HEK293 (cell line): ENCODE data around the gene SETDB2.
A peak's percentile ranks its signal among the peaks of the same experiment; 100 is the strongest.

Source experiments
- GLI2 ChIP-seq: fragments of 450-650 bp; formaldehyde crosslinking; IDR thresholded peaks from 2 replicates; pipeline ENCODE4; 2017; ENCODE audit warnings: missing biosample characterization, missing genetic modification characterization, low read depth, borderline replicate concordance
- HIC1 ChIP-seq: fragments of 450-650 bp; formaldehyde crosslinking; IDR thresholded peaks from 2 replicates; pipeline ENCODE4 v1.5.1; 2016; ENCODE audit warnings: missing biosample characterization, missing genetic modification characterization
- HOXA7 ChIP-seq: sonication (generic); formaldehyde crosslinking; IDR thresholded peaks from 2 replicates; pipeline ENCODE4 v1.8.1; 2022; ENCODE audit warnings: missing genetic modification reagents, borderline replicate concordance
- KLF7 ChIP-seq: fragments of 450-650 bp; formaldehyde crosslinking; IDR thresholded peaks from 2 replicates; pipeline ENCODE4 v1.5.1; 2016; ENCODE audit warnings: missing biosample characterization, missing genetic modification characterization, borderline replicate concordance
- MEIS1 ChIP-seq: sonication (generic); formaldehyde crosslinking; IDR thresholded peaks from 2 replicates; pipeline ENCODE4 v1.8.1; 2022; ENCODE audit warnings: missing genetic modification reagents, mild to moderate bottlenecking, borderline replicate concordance
- PRDM10 ChIP-seq: fragments of 450-650 bp; formaldehyde crosslinking; IDR thresholded peaks from 2 replicates; pipeline ENCODE4 v1.5.1; 2016; ENCODE audit warnings: missing biosample characterization, missing genetic modification characterization
- SALL2 ChIP-seq: fragments of 450-650 bp; formaldehyde crosslinking; IDR thresholded peaks from 2 replicates; pipeline ENCODE4 v1.5.0; 2017; ENCODE audit warnings: missing biosample characterization, mild to moderate bottlenecking, missing genetic modification characterization, borderline replicate concordance
- SCRT1 ChIP-seq: fragments of 450-650 bp; formaldehyde crosslinking; IDR thresholded peaks from 2 replicates; pipeline ENCODE4 v1.5.1; 2016; ENCODE audit warnings: missing biosample characterization, missing genetic modification characterization, borderline replicate concordance
- ZBTB20 ChIP-seq: fragments of 450-650 bp; formaldehyde crosslinking; IDR thresholded peaks from 2 replicates; pipeline ENCODE4 v1.5.1; 2016; ENCODE audit warnings: missing biosample characterization, missing genetic modification characterization
- ZBTB6 ChIP-seq: fragments of 450-650 bp; formaldehyde crosslinking; IDR thresholded peaks from 2 replicates; pipeline ENCODE4 v1.5.1; 2017; ENCODE audit warnings: missing biosample characterization, missing genetic modification characterization
- ZFP3 ChIP-seq: fragments of 450-650 bp; formaldehyde crosslinking; IDR thresholded peaks from 2 replicates; pipeline ENCODE4 v1.5.1; 2016; ENCODE audit warnings: low read depth, missing biosample characterization, missing genetic modification characterization
- ZNF157 ChIP-seq: fragments of 450-650 bp; formaldehyde crosslinking; IDR thresholded peaks from 2 replicates; pipeline ENCODE4 v1.5.1; 2016; ENCODE audit warnings: missing biosample characterization, missing genetic modification characterization
- ZNF174 ChIP-seq: fragments of 450-650 bp; formaldehyde crosslinking; IDR thresholded peaks from 2 replicates; pipeline ENCODE4 v1.5.0; 2017; ENCODE audit warnings: missing biosample characterization, mild to moderate bottlenecking, missing genetic modification characterization
- ZNF221 ChIP-seq: fragments of 450-650 bp; formaldehyde crosslinking; IDR thresholded peaks from 2 replicates; pipeline ENCODE4 v1.5.1; 2017; ENCODE audit warnings: missing biosample characterization, missing genetic modification characterization, borderline replicate concordance
- ZNF239 ChIP-seq: fragments of 450-650 bp; formaldehyde crosslinking; IDR thresholded peaks from 2 replicates; pipeline ENCODE4 v1.5.1; 2016; ENCODE audit warnings: missing biosample characterization, missing genetic modification characterization
- ZNF26 ChIP-seq: fragments of 450-650 bp; formaldehyde crosslinking; IDR thresholded peaks from 2 replicates; pipeline ENCODE4 v1.5.1; 2016; ENCODE audit warnings: missing biosample characterization, missing genetic modification characterization
- ZNF266 ChIP-seq: fragments of 450-650 bp; formaldehyde crosslinking; IDR thresholded peaks from 2 replicates; pipeline ENCODE4 v1.5.1; 2016; ENCODE audit warnings: missing biosample characterization, missing genetic modification characterization, low read depth
- ZNF341 ChIP-seq: fragments of 450-650 bp; formaldehyde crosslinking; IDR thresholded peaks from 2 replicates; pipeline ENCODE4; 2016; ENCODE audit warnings: low read depth, missing biosample characterization, missing genetic modification characterization
- ZNF416 ChIP-seq: fragments of 450-650 bp; formaldehyde crosslinking; IDR thresholded peaks from 2 replicates; pipeline ENCODE4 v1.5.1; 2016; ENCODE audit warnings: missing biosample characterization, missing genetic modification characterization
- ZNF423 ChIP-seq: fragments of 450-650 bp; formaldehyde crosslinking; IDR thresholded peaks from 2 replicates; pipeline ENCODE4 v1.5.1; 2016; ENCODE audit warnings: missing biosample characterization, missing genetic modification characterization
- ZNF473 ChIP-seq: fragments of 450-650 bp; formaldehyde crosslinking; IDR thresholded peaks from 2 replicates; pipeline ENCODE4 v1.5.1; 2017; ENCODE audit warnings: missing biosample characterization, missing genetic modification characterization
- ZNF529 ChIP-seq: fragments of 450-650 bp; formaldehyde crosslinking; IDR thresholded peaks from 2 replicates; pipeline ENCODE4 v1.5.1; 2017; ENCODE audit warnings: missing genetic modification characterization, missing biosample characterization; ENCODE audit not compliant: insufficient replicate concordance
- ZNF544 ChIP-seq: fragments of 450-650 bp; formaldehyde crosslinking; IDR thresholded peaks from 2 replicates; pipeline ENCODE4 v1.5.0; 2017; ENCODE audit warnings: missing biosample characterization, missing genetic modification characterization
- ZNF571 ChIP-seq: fragments of 450-650 bp; formaldehyde crosslinking; IDR thresholded peaks from 2 replicates; pipeline ENCODE4 v1.5.0; 2017; ENCODE audit warnings: missing biosample characterization, missing genetic modification characterization
- ZNF621 ChIP-seq: fragments of 450-650 bp; formaldehyde crosslinking; IDR thresholded peaks from 2 replicates; pipeline ENCODE4 v1.5.1; 2017; ENCODE audit warnings: missing biosample characterization, missing genetic modification characterization
- ZNF654 ChIP-seq: fragments of 450-650 bp; formaldehyde crosslinking; IDR thresholded peaks from 2 replicates; pipeline ENCODE4 v1.5.1; 2016; ENCODE audit warnings: low read depth, missing biosample characterization, missing genetic modification characterization
- ZNF658 ChIP-seq: fragments of 450-650 bp; formaldehyde crosslinking; IDR thresholded peaks from 2 replicates; pipeline ENCODE4; 2016; ENCODE audit warnings: missing biosample characterization, missing genetic modification characterization
- ZNF747 ChIP-seq: fragments of 450-650 bp; formaldehyde crosslinking; IDR thresholded peaks from 2 replicates; pipeline ENCODE4 v1.5.1; 2016; ENCODE audit warnings: missing biosample characterization, missing genetic modification characterization
- ZSCAN16 ChIP-seq: fragments of 450-650 bp; formaldehyde crosslinking; IDR thresholded peaks from 2 replicates; pipeline ENCODE4 v1.5.1; 2016; ENCODE audit warnings: missing biosample characterization, missing genetic modification characterization
- TF ChIP-seq, protein P1 (sequence below): sonication (generic); formaldehyde crosslinking; IDR thresholded peaks from 2 replicates; pipeline ENCODE4 v1.8.1; 2022; ENCODE audit warnings: mild to moderate bottlenecking, moderate library complexity, missing genetic modification reagents

Gene SETDB2

GRCh38 chr13:49495783-49496762 lies 52.0 kb downstream of the SETDB2 start, which contains the start of gene PHF11 (continued):
- TF ChIP-seq ZNF654 (tag by site-specific recombination): no peak
- no peak for TF ChIP-seq ZFP3 (tag by site-specific recombination)
- TF ChIP-seq KLF7 (tag by site-specific recombination): 0 out of 2 replicates have a peak, but pooled peaks have one; percentile 47
- TF ChIP-seq HIC1 (tag by site-specific recombination): no peak
- no peak; the same call in 1 of the 2 replicates for TF ChIP-seq ZBTB20 (tag by site-specific recombination)
- no peak for TF ChIP-seq ZNF571 (tag by site-specific recombination)
- TF ChIP-seq ZNF544 (tag by site-specific recombination): no peak
- TF ChIP-seq SCRT1 (tag by site-specific recombination): peak; percentile 73; the same call in 1 of the 2 replicates
- TF ChIP-seq MEIS1 (CRISPR knock-in tag): no peak
- TF ChIP-seq ZNF423 (tag by site-specific recombination): no peak
- TF ChIP-seq ZNF174 (tag by site-specific recombination): no peak
- TF ChIP-seq SALL2: no peak
- 0 out of 2 replicates have a peak, but pooled peaks have one; percentile 23 for TF ChIP-seq PRDM10 (tag by site-specific recombination)
- TF ChIP-seq ZNF221 (tag by site-specific recombination): no peak
- TF ChIP-seq ZNF658 (tag by site-specific recombination): no peak
- TF ChIP-seq ZNF266 (tag by site-specific recombination): no peak
- TF ChIP-seq ZNF473 (tag by site-specific recombination): no peak
- no peak for TF ChIP-seq ZNF157 (tag by site-specific recombination)
- no peak for TF ChIP-seq ZNF239 (tag by site-specific recombination)
- peak; percentile 18; the same call in 1 of the 2 replicates for TF ChIP-seq ZNF341
- no peak for TF ChIP-seq ZNF26
- TF ChIP-seq ZNF416 (tag by site-specific recombination): no peak
- TF ChIP-seq, protein P1, sequence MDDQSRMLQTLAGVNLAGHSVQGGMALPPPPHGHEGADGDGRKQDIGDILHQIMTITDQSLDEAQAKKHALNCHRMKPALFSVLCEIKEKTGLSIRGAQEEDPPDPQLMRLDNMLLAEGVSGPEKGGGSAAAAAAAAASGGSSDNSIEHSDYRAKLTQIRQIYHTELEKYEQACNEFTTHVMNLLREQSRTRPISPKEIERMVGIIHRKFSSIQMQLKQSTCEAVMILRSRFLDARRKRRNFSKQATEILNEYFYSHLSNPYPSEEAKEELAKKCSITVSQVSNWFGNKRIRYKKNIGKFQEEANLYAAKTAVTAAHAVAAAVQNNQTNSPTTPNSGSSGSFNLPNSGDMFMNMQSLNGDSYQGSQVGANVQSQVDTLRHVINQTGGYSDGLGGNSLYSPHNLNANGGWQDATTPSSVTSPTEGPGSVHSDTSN (CRISPR knock-in tag): no peak
- no peak for TF ChIP-seq ZSCAN16
- no peak for TF ChIP-seq ZNF747 (tag by site-specific recombination)
- no peak for TF ChIP-seq ZNF529 (tag by site-specific recombination)
- TF ChIP-seq HOXA7 (CRISPR knock-in tag): no peak
- no peak for TF ChIP-seq GLI2 (tag by site-specific recombination)
- no peak for TF ChIP-seq ZBTB6 (tag by site-specific recombination)
- no peak for TF ChIP-seq ZNF621 (tag by site-specific recombination)
